CD4-positive, CD25-positive, alpha-beta regulatory T cell (primary cell): Measurements from ENCODE around the gene SPAST. TPM values are rescaled to one million over a fixed set of nuclear protein-coding genes. Genes with fewer than 3 reads are reported as not detected.

Experiments used
- polyA plus RNA-seq, 4 donors: library from polyadenylated mRNA; unstranded; fragments of 300-500 nt; fragmentation: Illumina TruSeq; gene quantifications; one replicate each; pipeline ENCODE4 v1.2.3, GENCODE V29; 2021
- total RNA-seq: library from RNA; stranded (reverse); gene quantifications from one replicate; pipeline ENCODE4 v1.2.3, GENCODE V29; 2022

SPAST gene
- total and polyA plus RNA-seq, 5 donors from 2014 or later: 14.2 to 20.2 (median 16.4) TPM

Other genes starting within 250 kb of the SPAST start
- gene MEMO1, start 52.5 kb upstream of the SPAST start, total RNA-seq: 54.2 TPM
- 10 to 100 TPM; 26.2 to 44.8 (median 37.9) TPM for gene MEMO1, start 52.5 kb upstream of the SPAST start, polyA plus RNA-seq
- gene DPY30, start 23.8 kb upstream of the SPAST start, total RNA-seq: 39.4 TPM
- gene DPY30, start 23.8 kb upstream of the SPAST start, polyA plus RNA-seq: 100 to 1,000 TPM; 202 to 240 (median 210) TPM
- gene SLC30A6, start 102.3 kb downstream of the SPAST start, total RNA-seq: 9.3 TPM
- gene SLC30A6, start 102.3 kb downstream of the SPAST start, polyA plus RNA-seq: 10 to 100 TPM; 15.5 to 17.8 (median 16.9) TPM
- not detected for gene NLRC4, start 201.3 kb downstream of the SPAST start, total RNA-seq
- gene NLRC4, start 201.3 kb downstream of the SPAST start, polyA plus RNA-seq: under 1 TPM in 1 of 4 donors, not detected in 3; 0.16 TPM
- 29.2 TPM for gene YIPF4, start 214.3 kb downstream of the SPAST start, total RNA-seq
- gene YIPF4, start 214.3 kb downstream of the SPAST start, polyA plus RNA-seq: 10 to 100 TPM; 14.0 to 23.2 (median 17.2) TPM